GM20000 (cell line): Measurements from ENCODE around the gene MYO16.
"Not testable (repeated sequence)": the region's sequence is repeated elsewhere in the genome, so short reads cannot be mapped to it uniquely, and the experiment has no call there.

Experiments
- DNase-seq: peaks from one replicate; pipeline ENCODE4 v3.0.0; 2012; ENCODE audit warnings: low spot score
- CTCF ChIP-seq: IDR thresholded peaks from 2 replicates; pipeline ENCODE4 v1.5.1; 2012; ENCODE audit warnings: mild to moderate bottlenecking, control low read depth; ENCODE audit errors: extremely low read depth, missing control alignments

Gene MYO16

GRCh38 chr13:108983273-108983672 lies 353.9 kb downstream of the MYO16 start:
- DNase-seq: no peak
- no peak for TF ChIP-seq CTCF

GRCh38 chr13:108984251-108984920 lies 355.0 kb downstream of the MYO16 start:
- DNase-seq: no peak
- TF ChIP-seq CTCF: no peak

GRCh38 chr13:108985166-108985565 lies 355.8 kb downstream of the MYO16 start:
- TF ChIP-seq CTCF: no peak
- DNase-seq: no peak

GRCh38 chr13:108987517-108987916 lies 358.1 kb downstream of the MYO16 start:
- TF ChIP-seq CTCF: no peak

GRCh38 chr13:108987944-108988343 lies 358.5 kb downstream of the MYO16 start:
- DNase-seq: no peak
- TF ChIP-seq CTCF: no peak

More at GRCh38 chr13:108987517-108987916, 358.1 kb downstream of the MYO16 start:
- no peak for DNase-seq

GRCh38 chr13:108991416-108991815 lies 362.0 kb downstream of the MYO16 start:
- not testable (repeated sequence) for DNase-seq

GRCh38 chr13:108993346-108993745 lies 363.9 kb downstream of the MYO16 start:
- TF ChIP-seq CTCF: no peak
- DNase-seq: no peak

- TF ChIP-seq CTCF: no peak
- no peak for DNase-seq
These were observed 367.0 kb downstream of the MYO16 start for GRCh38 chr13:108996430-108996829.
